ENCODE data around the gene LCE5A.

- TF ChIP-seq OSR1 (CRISPR knock-in tag; IDR thresholded peaks at IDR 0.05) (no peak), PATZ1 (CRISPR knock-in tag; IDR thresholded peaks at IDR 0.05; ENCODE audit: borderline replicate concordance) (no peak), ZNF565 (CRISPR knock-in tag; conservative IDR thresholded peaks at IDR 0.05; ENCODE audit: low read depth) (no peak), ZFP30 (CRISPR knock-in tag; IDR thresholded peaks at IDR 0.05) (no peak), ARNTL (CRISPR knock-in tag; IDR thresholded peaks at IDR 0.05; ENCODE audit: borderline replicate concordance, low read depth) (no peak), GLIS3 (CRISPR knock-in tag; IDR thresholded peaks at IDR 0.05) (no peak), CREB5 (CRISPR knock-in tag; IDR thresholded peaks at IDR 0.05; ENCODE audit: low read depth) (no peak), SNAI2 (CRISPR knock-in tag; IDR thresholded peaks at IDR 0.05) (no peak), TCF4 (CRISPR knock-in tag; IDR thresholded peaks at IDR 0.05; ENCODE audit: borderline replicate concordance) (no peak), ZNF70 (CRISPR knock-in tag; IDR thresholded peaks at IDR 0.05) (no peak), CSDC2 (CRISPR knock-in tag; IDR thresholded peaks at IDR 0.05) (no peak), CSRNP3 (CRISPR knock-in tag; IDR thresholded peaks at IDR 0.05) (no peak), ZFP3 (CRISPR knock-in tag; IDR thresholded peaks at IDR 0.05) (no peak)
These were observed 15.4 kb upstream of the LCE5A start for GRCh38 chr1:152495066-152495675.

Measured in SK-N-SH treated with all-trans-retinoic acid at 6 μM for 48 hours (cell line).